NCI-H82 treated with DMSO at 0.1 percent for 48 hours (cell line): ENCODE results near the gene PLA1A.
A peak's percentile ranks its signal among the peaks of the same experiment; 100 is the strongest.

Experiments used
- DNase-seq: peaks from one replicate; lab custom pipeline; 2025; ENCODE audit not compliant: unreplicated experiment; lab: John Stamatoyannopoulos, UW

The PLA1A gene

DNA sequence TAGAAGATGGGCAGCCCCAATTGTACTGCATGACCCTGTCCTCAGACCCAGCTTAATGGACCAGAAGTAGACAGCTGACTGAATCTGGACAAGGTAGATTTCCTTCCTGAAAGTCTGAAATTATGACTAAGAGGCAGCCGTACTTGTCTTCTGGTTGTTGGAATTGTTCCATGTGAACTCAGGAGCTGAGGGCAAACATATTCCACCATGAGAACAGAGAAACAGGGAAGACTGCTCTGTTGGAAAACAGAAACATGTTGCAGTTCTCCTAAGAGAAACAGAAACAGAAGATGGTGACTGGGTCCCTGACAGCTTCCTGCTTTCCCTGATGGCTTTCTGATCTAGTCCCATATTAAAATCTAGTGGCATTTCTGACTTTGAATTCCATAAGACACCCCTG lies 38.6 kb downstream of the PLA1A start:
- DNase-seq, result no peak

GRCh38 chr3:119636891-119637611 lies 39.4 kb downstream of the PLA1A start:
- DNase-seq, result no peak

GRCh38 chr3:119637679-119638477 lies 40.2 kb downstream of the PLA1A start:
- DNase-seq, result no peak

GRCh38 chr3:119639494-119640350 lies 42.0 kb downstream of the PLA1A start:
- DNase-seq, result no peak

DNA sequence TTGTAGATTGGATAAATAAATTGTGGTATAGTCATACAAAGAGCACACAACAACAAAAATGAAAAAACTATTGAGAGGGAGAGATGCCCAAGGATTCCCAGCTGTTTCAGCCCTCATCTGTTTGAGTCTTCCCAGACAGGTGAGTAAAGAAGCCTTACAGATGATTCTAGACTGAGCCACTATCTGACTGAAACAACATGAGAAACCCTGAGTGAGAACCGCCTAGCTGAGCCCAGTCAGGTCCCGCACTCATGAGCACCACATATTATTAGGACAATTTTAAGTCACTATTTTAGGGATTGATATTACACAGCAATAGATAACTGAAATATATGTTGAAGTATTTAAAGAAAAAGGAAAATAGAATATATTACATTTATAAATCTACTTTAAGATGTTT lies 43.7 kb downstream of the PLA1A start:
- no peak for DNase-seq

DNA sequence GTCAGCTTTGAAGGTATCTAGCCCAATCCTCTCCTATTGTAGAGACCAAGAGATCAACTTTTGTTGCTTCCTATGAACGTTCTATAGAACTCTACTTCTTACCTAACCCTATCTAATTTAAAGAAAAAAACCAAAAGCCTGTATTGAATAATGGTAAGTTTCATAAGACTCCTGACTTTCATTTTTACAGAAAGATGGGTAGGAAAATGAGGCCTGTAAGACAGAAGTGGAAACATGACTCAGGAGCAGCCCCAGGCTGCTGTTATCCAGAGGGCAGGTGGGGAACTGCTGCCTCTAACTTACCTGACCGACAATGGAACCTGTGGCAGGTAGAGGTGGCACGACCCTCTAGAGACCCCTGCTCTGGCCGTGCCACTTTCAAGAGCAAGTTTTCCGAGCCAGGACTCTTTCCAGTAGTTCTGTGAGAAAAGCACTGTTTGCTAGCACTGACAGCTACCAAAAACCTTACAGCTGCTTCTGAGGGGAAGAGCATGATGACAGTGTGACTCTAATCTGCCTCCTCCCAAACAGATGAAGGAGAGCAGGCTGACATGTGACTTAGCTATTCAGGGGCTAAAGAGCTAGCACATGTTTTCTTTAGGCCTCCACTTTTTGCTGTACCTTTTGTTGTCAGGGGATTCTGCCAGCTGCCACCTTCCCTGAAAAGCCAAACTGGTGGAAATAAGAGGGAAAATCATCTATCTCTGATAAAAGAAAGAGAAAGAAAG lies 45.2 kb downstream of the PLA1A start:
- DNase-seq, result peak; percentile 37

DNA sequence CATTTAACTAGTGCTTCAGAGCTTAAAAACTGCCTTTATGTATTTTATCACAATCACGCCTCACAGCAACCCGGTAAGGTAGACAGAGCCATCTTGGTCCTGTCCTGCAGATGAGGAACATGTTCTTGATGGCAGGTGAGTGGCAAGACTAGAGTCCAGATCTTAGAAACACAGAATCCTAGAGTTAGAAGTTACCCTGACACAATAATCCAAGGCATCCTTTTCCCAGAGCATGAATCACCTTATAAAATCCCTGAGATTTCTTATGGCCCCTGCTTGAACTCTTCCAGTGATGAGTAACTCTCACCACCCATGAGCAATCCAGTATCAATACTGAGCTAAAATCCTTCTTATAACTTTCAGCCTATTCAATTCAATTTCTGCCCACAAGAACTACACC lies 45.8 kb downstream of the PLA1A start:
- DNase-seq, result no peak

DNA sequence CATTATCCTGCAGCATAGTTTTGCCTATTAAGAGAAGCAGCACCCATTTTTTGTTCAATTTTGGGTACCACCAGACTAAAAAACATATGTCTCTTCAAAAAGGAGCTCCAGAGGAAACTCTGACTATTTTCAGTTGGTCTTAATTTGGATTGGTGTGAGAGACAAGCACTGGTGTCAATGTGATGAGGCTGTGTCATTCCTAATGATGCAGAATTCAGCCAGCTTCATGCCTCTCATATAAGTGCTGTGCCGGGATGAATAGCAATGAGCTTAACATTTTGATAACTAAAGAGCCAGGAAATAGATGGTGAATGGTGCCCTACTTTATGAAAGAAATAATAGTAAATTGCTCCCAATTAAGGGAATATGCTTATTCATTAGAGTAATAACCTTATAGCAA lies 46.8 kb downstream of the PLA1A start:
- DNase-seq, result no peak

- DNase-seq, result no peak
Measured at GRCh38 chr3:119645813-119646212, 48.1 kb downstream of the PLA1A start.

GRCh38 chr3:119647171-119647570 lies 49.5 kb downstream of the PLA1A start:
- DNase-seq, result no peak

DNA sequence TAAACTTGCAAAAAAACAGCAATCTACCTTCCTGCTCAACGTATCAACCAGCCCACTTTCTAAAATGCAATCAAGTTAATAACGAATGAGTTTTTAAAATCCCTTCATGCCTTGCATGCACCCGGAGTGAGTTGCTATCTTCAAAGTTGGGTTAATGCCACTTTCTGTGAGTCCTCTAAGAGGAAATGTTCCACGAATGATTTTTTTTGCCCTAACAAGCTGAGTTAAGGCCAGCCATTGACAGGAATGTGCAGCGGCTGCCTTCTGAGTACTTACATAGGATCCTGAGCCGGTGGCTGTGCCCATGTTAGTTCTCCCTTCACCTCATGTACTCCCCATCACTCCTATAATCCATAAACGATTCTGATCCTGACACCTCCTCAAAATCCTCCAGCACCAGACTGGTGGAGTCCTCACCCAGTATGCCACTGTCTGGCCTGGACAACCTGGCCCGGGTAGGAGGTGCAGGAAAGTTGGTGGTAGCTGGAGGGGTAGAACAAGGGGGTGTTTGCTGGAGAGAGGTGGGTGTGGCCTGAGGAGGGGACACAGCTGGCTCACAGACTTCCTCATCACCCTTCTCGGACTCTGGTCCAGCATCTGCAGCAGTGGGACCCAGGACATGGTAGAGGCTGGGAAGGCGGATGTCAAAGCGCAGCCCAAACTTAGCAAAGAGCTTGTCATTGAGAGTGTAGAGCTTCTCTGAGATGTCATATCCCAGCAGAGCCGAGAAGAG lies 50.3 kb downstream of the PLA1A start:
- no peak for DNase-seq

DNA sequence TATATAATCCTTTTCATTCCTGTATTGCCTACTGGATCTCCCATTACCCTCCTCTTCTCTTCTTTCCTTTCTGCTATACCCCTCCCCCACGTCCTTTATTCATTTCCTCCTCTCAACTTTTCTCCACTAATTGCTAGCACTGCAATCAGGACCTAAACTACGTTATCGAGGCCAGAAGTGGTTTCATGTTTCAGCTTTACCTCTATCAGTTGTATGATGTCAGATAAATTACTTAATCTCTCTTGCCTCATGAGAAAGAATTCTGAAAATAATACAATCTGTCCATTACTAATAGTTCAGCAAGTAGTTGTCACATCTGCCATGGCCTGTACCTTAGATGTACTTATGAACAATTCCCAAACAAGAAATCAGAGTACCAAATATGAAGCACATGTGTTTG lies 52.1 kb downstream of the PLA1A start:
- no peak for DNase-seq

DNA sequence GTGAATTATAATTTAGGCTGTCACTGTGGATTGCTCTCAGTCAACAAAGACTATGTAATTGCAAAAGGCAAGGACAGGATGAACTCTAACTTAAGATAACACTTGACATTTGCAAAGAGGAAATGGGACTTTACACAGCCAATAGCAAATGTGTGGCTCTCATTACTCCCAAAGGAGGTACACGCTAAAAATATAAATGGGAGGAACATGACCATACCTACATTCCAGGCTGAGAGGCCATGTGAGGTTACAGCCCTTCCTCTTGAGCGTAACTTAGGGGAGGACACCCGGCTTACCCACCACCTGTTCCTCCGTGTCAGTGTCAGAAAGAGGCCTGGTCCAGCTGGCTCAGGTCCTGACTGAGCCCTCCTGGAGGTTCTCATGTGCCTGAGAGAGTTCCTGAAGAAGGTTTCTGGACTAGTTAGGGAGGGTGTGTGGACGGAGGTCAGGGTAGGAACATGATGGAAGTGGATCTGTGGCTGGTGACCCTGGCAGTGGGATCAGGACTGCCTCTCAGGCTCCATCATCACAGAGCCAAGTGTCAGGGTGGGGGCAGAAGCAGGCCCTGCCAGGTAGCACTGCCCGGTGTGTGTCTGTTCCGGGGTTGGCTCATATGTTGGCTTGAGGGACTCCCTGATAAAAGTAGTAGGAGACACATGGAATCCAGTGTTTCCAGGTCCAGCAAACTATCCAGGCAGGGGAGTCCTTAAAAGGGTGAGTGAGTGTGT lies 54.8 kb downstream of the PLA1A start:
- no peak for DNase-seq

- DNase-seq, result no peak
Measured at GRCh38 chr3:119653876-119654275, 56.2 kb downstream of the PLA1A start.

DNA sequence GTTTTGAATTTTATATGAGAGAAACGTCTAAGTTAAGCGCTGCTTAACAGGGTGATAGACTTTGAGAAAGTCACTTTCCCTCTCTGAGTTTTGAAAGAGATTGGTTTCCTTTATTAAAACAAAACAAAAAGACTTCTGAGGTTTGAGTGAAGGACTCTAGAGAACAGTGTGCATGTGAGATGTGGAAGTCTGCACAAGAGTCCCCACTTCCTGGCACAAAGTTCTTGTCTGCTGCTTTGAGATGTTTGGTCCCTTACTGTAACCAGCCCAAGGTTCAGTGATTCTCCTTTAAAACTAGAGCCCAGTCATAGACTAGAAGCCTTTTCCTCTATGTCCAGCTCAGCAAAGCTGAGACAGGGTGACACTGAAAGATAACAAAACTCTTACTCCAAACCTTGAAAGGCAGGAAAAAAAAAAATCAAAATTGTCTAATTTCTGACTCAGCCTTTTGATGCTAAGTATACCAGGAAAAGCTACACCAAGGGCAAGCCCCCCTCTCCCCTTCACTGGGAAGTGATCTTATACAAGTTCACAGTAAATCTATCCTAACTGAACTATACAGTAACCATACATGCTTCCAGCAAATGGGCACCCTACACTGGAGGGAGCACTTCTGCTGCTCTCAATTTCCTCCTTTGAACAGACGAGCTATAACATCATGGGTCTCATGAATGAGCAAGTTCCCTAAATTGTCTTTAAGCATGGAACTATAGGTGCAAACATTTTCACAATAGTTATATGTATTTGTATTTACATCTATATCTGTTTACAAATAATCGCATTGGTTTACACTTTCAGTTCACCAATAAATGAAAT lies 60.4 kb downstream of the PLA1A start:
- DNase-seq, result no peak

DNA sequence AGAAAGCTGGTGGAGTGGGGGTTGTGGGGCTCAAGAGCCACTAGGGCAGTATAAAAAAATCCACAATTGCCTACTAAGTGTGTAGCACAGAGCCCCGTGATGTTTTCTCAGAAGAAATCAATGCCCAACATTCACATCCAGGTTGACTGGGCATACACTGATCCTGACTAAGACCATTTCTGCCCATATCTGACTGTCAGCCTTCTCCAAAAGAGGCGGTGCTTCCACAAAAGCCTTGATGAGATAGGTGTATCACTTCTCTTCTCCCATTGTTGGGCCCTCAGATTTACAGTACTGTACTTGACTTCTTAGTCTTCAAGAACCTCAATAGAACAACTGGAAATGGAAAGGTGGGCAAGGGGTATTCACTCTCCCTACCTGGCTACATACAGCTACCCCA lies 61.3 kb downstream of the PLA1A start:
- no peak for DNase-seq

DNA sequence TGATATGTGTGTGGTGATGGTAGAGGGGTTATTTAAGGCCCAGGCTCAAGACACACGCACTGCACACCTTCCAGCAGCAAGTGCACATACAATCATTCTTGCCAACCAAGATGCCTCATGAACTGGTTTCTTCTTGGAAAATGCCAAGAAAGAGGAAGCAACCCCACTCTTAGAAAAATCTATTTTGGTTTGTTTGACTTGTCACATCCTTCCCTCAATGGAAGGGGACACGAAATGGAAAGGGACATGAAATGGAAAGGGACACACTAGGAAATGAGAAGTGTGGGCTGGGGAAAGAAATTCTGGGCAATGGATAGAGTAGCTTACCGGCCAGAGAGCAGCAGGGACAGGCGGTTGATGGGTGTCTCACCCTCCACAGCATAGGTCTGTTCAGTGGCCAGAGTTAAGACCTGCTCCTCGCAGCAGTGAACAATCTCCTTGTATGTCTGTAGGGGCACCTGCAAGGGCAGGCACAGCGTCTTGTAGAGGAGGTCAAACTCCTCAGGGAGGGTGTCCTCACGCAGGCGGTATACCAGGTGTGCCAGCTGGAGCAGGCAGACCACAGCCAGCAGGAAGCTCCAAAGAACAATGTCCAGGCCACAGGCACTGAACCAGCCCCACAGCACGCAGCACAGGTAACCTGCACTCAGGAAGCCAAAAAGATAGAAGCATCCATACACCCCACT lies 62.1 kb downstream of the PLA1A start:
- no peak for DNase-seq
